IPS-18c (cell line): ENCODE measurements around the gene RASGRP3.

Experiments
- H3K4me3 ChIP-seq: 2 replicates; pipeline ENCODE4 v1.7.0; 2013; ENCODE audit warnings: low read depth, mild to moderate bottlenecking, low read length, moderate library complexity; ENCODE audit not compliant: insufficient read depth
- H3K9me3 ChIP-seq: one replicate; pipeline ENCODE4 v1.6.1; 2013; ENCODE audit warnings: mild to moderate bottlenecking, low read length, moderate library complexity; ENCODE audit not compliant: control insufficient read depth, insufficient read depth

The RASGRP3 gene

GRCh38 chr2:33583194-33583938, 106.9 kb downstream of the RASGRP3 start:
- no peak overlapping the region for H3K4me3 ChIP-seq
- H3K9me3 ChIP-seq, result no peaks in the 10 kb centered on the region

- no peaks in the 10 kb centered on the region for H3K9me3 ChIP-seq
- H3K4me3 ChIP-seq, result no peak overlapping the region
These were observed 110.3 kb downstream of the RASGRP3 start for GRCh38 chr2:33586766-33587165.

- Histone ChIP-seq H3K4me3 (no peak overlapping the region), H3K9me3 (no peaks in the 10 kb centered on the region)
These were observed 111.8 kb downstream of the RASGRP3 start for GRCh38 chr2:33588232-33588631.

DNA sequence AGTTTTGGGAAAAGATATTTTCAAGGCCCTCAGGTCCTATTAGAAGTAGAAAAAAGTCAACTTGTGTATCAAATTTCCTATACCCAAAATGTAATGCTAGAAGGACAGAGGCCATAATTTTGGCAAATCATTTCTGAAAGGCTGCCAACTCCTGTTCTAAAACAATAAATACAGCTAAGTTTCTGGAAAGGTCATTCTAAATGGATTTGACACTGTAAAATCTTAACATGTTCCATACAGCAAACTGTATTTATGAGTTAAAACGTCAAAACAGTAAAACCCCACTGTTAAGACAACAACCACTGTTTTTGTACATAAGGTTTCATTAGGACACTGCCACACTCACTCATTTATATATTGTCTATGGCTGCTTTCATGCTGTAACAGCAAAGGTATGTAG, 113.0 kb downstream of the RASGRP3 start:
- Histone ChIP-seq H3K4me3 (no peak overlapping the region), H3K9me3 (no peaks in the 10 kb centered on the region)

GRCh38 chr2:33595385-33595784, 118.9 kb downstream of the RASGRP3 start:
- Histone ChIP-seq H3K9me3 (no peaks in the 10 kb centered on the region), H3K4me3 (no peak overlapping the region)

DNA sequence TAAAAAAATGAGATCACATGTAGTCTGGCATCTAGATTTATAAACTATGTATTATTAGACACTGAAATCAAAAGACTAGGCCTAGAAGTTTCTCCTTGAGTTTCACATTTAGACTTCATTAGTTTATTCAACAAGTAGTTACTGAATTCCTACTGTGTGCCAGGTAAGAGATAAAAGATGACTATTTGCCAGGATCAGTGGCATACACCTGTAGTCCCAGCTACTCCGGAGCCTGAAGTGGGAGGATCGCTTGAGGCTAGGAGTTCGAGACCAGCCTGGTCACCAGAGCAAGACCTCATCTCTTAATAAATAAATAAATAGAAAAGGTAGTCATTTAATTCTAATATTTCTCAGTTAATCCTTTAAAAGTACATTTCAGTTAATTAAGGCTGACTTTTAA, 120.6 kb downstream of the RASGRP3 start:
- no peaks in the 10 kb centered on the region for H3K9me3 ChIP-seq
- no peak overlapping the region for H3K4me3 ChIP-seq

DNA sequence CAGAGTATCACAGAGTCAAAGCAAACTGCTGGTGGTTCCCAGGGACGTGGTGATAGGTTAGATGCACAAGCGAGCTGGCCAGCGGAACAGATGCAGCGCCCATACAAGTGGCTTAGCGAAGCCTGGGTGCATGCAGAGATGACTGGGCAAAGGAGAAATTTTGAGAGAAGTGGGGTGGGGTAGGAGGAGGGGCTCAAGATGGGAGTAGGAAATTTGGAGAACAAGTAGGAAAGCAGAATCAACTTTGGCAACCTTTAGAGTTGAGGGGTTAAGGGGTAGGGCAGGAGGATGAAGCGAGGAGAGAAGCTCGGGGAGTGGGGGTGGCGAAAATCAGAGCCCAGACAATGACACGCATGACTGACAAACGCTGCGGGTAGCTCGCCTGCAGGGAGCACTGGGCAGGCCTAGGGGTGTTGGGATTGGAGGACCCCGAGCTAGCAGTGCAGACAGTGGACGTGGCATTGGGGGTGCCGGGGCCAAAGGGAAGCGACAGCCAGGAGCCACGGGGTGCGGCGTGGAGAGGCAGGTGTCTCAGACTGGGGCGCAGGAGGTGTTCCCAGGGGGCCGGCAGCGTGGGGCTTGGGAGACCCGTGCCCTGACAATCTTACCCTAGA, 122.2 kb downstream of the RASGRP3 start:
- H3K9me3 ChIP-seq, result no peaks in the 10 kb centered on the region

GRCh38 chr2:33599175-33599942, 122.9 kb downstream of the RASGRP3 start, which contains the start of gene FAM98A:
TSS of gene FAM98A (minus strand) at chr2:33599299. CDS start at chr2:33599221, 78 bp downstream.
- no peaks in the 10 kb centered on the region for H3K9me3 ChIP-seq
- H3K4me3 ChIP-seq, result peak within 1 kb of the TSS; percentile 75

More for the DNA sequence above, 122.2 kb downstream of the RASGRP3 start:
- H3K4me3 ChIP-seq, result peak overlapping the region; percentile 75

- Histone ChIP-seq H3K4me3 (peak overlapping the region; percentile 75), H3K9me3 (no peaks in the 10 kb centered on the region)
These were observed 123.4 kb downstream of the RASGRP3 start for GRCh38 chr2:33599943-33600192.

- no peaks in the 10 kb centered on the region for H3K9me3 ChIP-seq
- H3K4me3 ChIP-seq, result no peak overlapping the region
These were observed 125.9 kb downstream of the RASGRP3 start for GRCh38 chr2:33602201-33602830.

- Histone ChIP-seq H3K9me3 (no peaks in the 10 kb centered on the region), H3K4me3 (no peak overlapping the region)
These were observed 127.0 kb downstream of the RASGRP3 start for GRCh38 chr2:33603416-33603815.

DNA sequence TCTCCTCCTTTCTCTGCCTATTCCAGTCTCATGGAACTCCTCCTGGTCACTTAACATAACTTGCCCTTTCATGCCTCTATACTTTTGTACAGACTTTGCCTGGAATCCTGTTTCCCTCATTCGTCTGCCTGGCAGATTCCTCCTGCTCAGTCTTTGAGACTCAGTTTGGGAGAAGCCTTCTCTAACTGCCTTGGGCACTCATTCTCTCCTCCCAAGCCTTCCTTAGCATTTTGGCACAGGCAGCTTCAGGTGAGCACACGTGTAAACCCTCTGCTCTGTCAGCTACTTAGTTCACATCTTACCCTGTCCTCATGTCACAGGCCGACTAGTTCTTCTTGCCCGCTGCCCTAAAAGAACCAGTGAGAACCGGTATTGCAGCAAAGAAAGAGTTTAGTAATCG, 128.6 kb downstream of the RASGRP3 start:
- Histone ChIP-seq H3K4me3 (no peak overlapping the region), H3K9me3 (no peaks in the 10 kb centered on the region)

GRCh38 chr2:33606100-33606499, 129.7 kb downstream of the RASGRP3 start:
- Histone ChIP-seq H3K4me3 (no peak overlapping the region), H3K9me3 (no peaks in the 10 kb centered on the region)

DNA sequence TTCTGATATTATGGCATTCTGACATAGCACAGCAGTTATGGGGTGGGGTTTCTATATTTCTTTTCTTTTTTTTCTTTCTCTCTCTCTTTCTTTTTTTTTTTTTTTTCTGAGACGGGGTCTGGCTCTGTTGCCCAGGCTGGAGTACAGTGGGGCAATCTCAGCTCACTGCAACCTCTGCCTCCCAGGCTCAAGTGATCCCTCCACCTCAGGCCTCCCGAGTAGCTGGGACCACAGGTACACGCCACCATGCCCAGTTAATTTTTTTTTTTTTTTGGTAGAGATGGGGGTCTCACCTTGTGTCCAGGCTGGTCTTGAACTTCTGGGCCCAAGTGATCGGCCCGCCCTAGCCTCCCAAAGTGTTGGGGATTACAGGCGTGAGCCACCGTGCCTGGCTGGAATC, 130.2 kb downstream of the RASGRP3 start:
- Histone ChIP-seq H3K4me3 (no peak overlapping the region), H3K9me3 (no peaks in the 10 kb centered on the region)

- Histone ChIP-seq H3K9me3 (no peaks in the 10 kb centered on the region), H3K4me3 (no peak overlapping the region)
These were observed 130.8 kb downstream of the RASGRP3 start for GRCh38 chr2:33607251-33607721.

DNA sequence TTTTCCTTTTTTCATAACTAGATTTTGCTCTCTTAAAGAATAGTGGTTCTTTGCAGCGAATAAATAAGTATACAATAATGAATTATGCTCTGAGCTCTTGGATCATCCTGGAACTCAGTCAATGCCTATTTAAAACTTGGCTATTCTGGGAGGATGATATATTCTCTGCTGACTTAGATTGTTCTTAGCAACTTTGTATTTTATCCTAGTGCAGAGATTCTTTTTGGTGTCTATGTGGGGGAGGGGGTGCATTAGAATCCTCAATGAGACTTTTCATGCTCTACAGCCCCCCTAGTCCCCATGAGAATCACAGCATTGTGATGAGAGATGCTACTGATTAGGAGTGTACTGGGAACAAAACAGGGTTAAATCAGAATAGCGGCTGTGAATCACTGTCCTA, 131.5 kb downstream of the RASGRP3 start:
- no peak overlapping the region for H3K4me3 ChIP-seq
- no peaks in the 10 kb centered on the region for H3K9me3 ChIP-seq

GRCh38 chr2:33614190-33614589, 137.7 kb downstream of the RASGRP3 start:
- H3K4me3 ChIP-seq, result no peak overlapping the region
- no peaks in the 10 kb centered on the region for H3K9me3 ChIP-seq
